Measurements from ENCODE around the gene LRRC49. TPM values are rescaled to one million over a fixed set of nuclear protein-coding genes. Genes with fewer than 3 reads are reported as not detected.
A peak's percentile ranks its signal among the peaks of the same experiment; 100 is the strongest.
"Not testable (repeated sequence)": the region's sequence is repeated elsewhere in the genome, so short reads cannot be mapped to it uniquely, and the experiment has no call there.

The LRRC49 gene
- total and polyA plus RNA-seq, 7 donors = 0.44 to 4.4 (median 1.7) TPM

DNA sequence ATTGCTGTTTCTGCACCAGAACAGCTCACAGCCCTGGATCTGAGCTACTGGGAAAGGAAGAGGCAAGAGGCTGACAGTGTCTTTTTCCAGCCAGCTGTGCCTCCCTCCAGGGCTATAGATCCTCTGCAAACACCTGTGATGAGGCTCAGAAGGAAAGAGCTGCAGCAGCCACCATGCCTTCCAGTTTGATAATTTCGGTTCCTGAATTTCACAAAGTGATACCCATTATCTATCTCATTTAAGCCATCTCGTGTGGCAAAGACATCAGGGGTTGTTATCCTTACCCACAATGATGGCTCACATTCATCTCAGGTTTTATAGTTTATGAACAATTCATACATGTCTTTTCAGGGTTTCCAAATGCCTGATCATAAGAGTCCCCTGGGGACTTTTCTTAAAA is 36.9 kb upstream of the LRRC49 start:
- no peak overlapping the region for H3K27ac ChIP-seq
- no peaks in the 10 kb centered on the region for H3K4me1 ChIP-seq
- peaks cover 0 to 4% (median 0%) of the 10 kb centered on the region in 3 donors for H3K27me3 ChIP-seq (ENCODE audit: insufficient read depth in 3 of 3, low read length in 2 of 3)
- 88 to 96% (median 96%) methylated on average over 2 of the region's 2 CpGs for WGBS, 3 donors
- TF ChIP-seq, protein P1, sequence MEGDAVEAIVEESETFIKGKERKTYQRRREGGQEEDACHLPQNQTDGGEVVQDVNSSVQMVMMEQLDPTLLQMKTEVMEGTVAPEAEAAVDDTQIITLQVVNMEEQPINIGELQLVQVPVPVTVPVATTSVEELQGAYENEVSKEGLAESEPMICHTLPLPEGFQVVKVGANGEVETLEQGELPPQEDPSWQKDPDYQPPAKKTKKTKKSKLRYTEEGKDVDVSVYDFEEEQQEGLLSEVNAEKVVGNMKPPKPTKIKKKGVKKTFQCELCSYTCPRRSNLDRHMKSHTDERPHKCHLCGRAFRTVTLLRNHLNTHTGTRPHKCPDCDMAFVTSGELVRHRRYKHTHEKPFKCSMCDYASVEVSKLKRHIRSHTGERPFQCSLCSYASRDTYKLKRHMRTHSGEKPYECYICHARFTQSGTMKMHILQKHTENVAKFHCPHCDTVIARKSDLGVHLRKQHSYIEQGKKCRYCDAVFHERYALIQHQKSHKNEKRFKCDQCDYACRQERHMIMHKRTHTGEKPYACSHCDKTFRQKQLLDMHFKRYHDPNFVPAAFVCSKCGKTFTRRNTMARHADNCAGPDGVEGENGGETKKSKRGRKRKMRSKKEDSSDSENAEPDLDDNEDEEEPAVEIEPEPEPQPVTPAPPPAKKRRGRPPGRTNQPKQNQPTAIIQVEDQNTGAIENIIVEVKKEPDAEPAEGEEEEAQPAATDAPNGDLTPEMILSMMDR (IDR thresholded peaks at IDR 0.05) = no peak
- DNase-seq (no peak), ATAC-seq (no peak)
- no peaks in the 10 kb centered on the region for H3K36me3 ChIP-seq (ENCODE audit: insufficient read depth in 1 of 2, low read depth in 1 of 2)
- intact Hi-C loops (cut with DNase I) = no loop called here
- no peak overlapping the region for H3K4me3 ChIP-seq
- no peaks in the 10 kb centered on the region for H3K9me3 ChIP-seq

DNA sequence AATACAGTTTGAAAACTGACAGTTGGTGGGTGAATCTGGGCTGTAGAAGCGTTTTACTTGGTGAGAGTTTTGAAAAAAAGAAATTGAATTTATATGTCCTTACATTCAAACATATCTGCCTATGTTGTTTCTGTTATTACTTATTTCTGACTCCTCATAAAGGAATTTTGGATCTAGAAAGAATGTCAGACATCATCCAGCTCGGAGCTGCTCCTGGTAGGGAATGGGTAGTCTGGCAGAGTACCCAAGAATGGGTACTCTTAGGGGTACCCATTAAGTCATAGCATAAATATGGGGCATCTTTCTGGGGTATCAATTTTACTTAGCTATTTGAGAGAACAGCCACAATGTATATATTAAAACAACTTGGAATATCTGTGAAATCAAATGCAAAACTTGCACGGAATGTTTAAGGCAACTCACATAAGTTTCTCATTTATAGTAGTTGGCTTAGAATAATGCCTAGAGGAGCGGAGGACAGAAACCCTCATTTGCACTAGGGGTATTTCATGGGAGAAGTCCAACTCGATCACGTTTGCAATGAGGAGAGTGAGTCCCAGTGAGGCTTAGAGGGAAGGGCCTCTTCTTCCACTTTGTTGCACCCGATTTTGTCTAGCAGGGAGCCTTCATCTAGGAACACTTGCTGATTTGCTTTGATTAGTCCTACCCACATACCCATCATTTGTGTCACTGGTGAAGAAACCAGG is 36.3 kb upstream of the LRRC49 start:
- peaks cover 0 to 4% (median 0%) of the 10 kb centered on the region in 3 donors for H3K27me3 ChIP-seq (ENCODE audit: insufficient read depth in 3 of 3, low read length in 2 of 3)
- no peaks in the 10 kb centered on the region for H3K4me1 ChIP-seq
- H3K36me3 ChIP-seq (ENCODE audit: insufficient read depth in 1 of 2, low read depth in 1 of 2) = no peaks in the 10 kb centered on the region
- H3K9me3 ChIP-seq = no peaks in the 10 kb centered on the region
- ATAC-seq (no peak), DNase-seq (no peak)
- no peak overlapping the region for H3K4me3 ChIP-seq
- intact Hi-C loops (cut with DNase I) = no loop called here
- peak overlapping the region; percentile 25 for H3K27ac ChIP-seq
- TF ChIP-seq, protein P1 (IDR thresholded peaks at IDR 0.05) = no peak
- 71 to 76% (median 75%) methylated on average over 7 of the region's 7 CpGs for WGBS, 3 donors

DNA sequence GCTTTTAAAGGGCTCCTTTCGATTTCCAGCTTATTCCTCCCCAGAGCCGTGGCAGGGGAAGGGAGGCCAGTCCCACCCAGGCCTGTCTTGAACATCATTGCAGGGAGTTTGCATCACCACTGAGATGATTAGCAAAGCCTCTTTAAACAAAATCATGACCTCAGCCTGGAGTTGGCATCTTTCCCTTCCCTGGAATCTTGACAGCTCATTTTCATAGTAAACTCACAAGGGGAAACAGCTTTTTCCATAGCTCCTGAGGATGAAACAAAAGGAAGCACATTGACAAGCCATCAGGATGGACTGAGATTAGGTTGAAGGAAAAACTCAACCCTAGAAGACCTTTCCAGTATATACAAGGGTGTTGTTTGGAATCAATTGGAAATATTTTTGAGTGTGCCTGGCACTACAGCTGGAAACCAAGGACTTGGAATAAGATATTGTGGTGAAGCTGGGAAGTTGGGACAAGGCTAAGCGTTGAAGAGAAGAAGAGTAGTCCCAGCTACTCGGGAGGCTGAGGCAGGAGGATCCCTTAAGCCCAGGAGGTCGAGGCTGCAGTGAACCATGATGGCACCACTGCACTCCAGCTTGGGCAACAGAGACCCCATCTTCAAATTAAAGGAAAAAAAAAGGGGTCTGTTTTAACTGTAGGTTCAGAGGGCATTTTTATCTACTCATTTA is 35.6 kb upstream of the LRRC49 start:
- H3K4me1 ChIP-seq = no peaks in the 10 kb centered on the region

DNA sequence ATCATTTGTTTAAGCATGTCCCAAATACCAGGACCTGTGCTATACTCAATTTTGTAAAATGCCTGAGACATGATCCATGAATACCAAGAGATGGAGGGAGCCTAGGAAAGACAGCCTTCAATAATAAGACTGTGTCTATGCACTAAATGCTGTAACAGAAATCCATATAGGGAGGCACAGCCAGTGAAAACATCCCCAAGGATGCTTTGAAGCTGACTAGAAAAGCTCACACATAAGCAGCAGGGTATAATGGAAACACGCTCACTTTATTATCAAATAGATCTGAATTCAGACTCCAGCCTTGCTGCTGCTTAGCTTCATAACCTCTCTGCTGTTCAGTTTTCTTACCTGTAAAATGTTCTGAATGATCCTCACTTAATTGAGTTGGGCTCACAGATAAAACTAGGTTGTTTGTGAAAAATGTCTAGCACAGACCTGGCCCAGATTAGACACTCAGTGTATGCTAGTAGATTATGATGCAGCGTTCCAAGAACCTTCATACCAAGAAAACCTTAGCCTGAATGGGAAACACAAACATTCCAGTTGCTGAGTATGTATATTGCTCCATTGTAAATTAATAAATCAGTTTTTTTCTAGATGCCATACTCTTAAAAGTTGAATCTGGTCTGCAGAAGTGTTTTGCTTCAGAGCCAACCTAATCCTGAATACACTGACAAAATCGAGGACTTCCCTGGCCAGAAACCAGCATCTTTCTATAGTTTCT is 34.9 kb upstream of the LRRC49 start:
- no peaks in the 10 kb centered on the region for H3K9me3 ChIP-seq
- H3K27me3 ChIP-seq (ENCODE audit: insufficient read depth in 3 of 3, low read length in 2 of 3) = peaks cover 0 to 4% (median 0%) of the 10 kb centered on the region in 3 donors
- ATAC-seq (no peak), DNase-seq (no peak)
- no peak overlapping the region for H3K4me3 ChIP-seq
- intact Hi-C loops (cut with DNase I) = no loop called here
- no peaks in the 10 kb centered on the region for H3K4me1 ChIP-seq
- TF ChIP-seq, protein P1 (IDR thresholded peaks at IDR 0.05) = no peak
- 77 to 83% (median 82%) methylated on average over 3 of the region's 3 CpGs for WGBS, 3 donors
- H3K36me3 ChIP-seq (ENCODE audit: insufficient read depth in 1 of 2, low read depth in 1 of 2) = no peaks in the 10 kb centered on the region
- H3K27ac ChIP-seq = no peak overlapping the region

More for the DNA sequence above, 35.6 kb upstream of the LRRC49 start:
- ATAC-seq (peak; percentile 30 to 69 (median 58)), DNase-seq (peak; percentile 74 to 86)
- peak overlapping the region; percentile 25 for H3K27ac ChIP-seq
- intact Hi-C loops (cut with DNase I) = no loop called here
- H3K27me3 ChIP-seq (ENCODE audit: insufficient read depth in 3 of 3, low read length in 2 of 3) = peaks cover 0 to 4% (median 0%) of the 10 kb centered on the region in 3 donors
- 62 to 74% (median 69%) methylated on average over 5 of the region's 5 CpGs for WGBS, 3 donors
- TF ChIP-seq, protein P1 (IDR thresholded peaks at IDR 0.05) = no peak
- no peaks in the 10 kb centered on the region for H3K9me3 ChIP-seq
- no peaks in the 10 kb centered on the region for H3K36me3 ChIP-seq (ENCODE audit: insufficient read depth in 1 of 2, low read depth in 1 of 2)
- no peak overlapping the region for H3K4me3 ChIP-seq

DNA sequence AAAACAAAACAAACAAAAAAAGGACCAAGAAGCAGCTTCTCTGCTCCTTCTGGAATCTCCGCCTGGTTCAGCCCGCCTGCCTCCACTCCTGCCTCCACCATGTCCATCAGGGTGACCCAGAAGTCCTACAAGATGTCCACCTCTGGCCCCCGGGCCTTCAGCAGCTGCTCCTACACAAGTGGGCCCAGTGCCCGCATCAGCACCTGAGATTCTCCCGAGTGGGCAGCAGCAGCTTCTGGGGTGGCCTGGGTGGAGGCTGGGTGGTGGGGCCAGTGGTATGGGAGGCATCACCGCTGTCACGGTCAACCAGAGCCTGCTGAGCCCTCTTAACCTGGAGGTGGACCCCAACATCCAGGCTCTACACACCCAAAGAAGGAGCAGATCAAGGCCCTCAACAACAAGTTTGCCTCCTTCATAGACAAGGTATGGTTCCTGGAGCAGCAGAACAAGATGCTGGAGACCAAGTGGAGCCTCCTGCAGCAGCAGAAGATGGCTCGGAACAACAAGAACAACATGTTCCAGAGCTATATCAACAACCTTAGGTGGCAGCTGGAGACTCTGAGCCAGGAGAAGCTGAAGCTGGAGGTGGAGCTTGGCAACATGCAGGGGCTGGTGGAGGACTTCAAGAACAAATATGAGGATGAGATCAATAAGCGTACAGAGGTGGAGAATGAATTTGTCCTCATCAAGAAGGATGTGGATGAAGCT is 33.9 kb upstream of the LRRC49 start:
- WGBS, 3 donors = 88 to 93% (median 93%) methylated on average over 9 of the region's 9 CpGs
- H3K27ac ChIP-seq; intact Hi-C loops (cut with DNase I): not testable (repeated sequence)

More for the DNA sequence above, 33.9 kb upstream of the LRRC49 start:
- H3K9me3 ChIP-seq; ATAC-seq; H3K36me3 ChIP-seq (ENCODE audit: insufficient read depth in 1 of 2, low read depth in 1 of 2); H3K27me3 ChIP-seq (ENCODE audit: insufficient read depth in 3 of 3, low read length in 2 of 3); H3K4me1 ChIP-seq; DNase-seq; H3K4me3 ChIP-seq: not testable (repeated sequence)

All from psoas muscle (tissue), 8 donors.